Bronchial epithelial cell (primary cell): ENCODE data around the gene ABCB1. TPM values are rescaled to one million over a fixed set of nuclear protein-coding genes. Genes with fewer than 3 reads are reported as not detected.
"Not testable (repeated sequence)": the region's sequence is repeated elsewhere in the genome, so short reads cannot be mapped to it uniquely, and the experiment has no call there.

Source experiments
- DNase-seq: peaks from one replicate; pipeline ENCODE4 v3.0.0-alpha.2; 2010; ENCODE audit warnings: low read depth
- FAIRE-seq: peaks from 2 replicates; lab custom pipeline; 2011; peaks lifted over from hg19 to GRCh38; lab: Jason Lieb, UNC
- H3K27me3 ChIP-seq: 2 replicates; pipeline ENCODE4 v1.5.1; 2011; ENCODE audit warnings: low read length; ENCODE audit not compliant: control insufficient read depth, insufficient read depth
- H3K36me3 ChIP-seq: 2 replicates; pipeline ENCODE4 v1.5.1; 2011; ENCODE audit warnings: low read length; ENCODE audit not compliant: control insufficient read depth, insufficient read depth
- H3K4me3 ChIP-seq: 2 replicates; pipeline ENCODE4 v1.5.1; 2011; ENCODE audit warnings: mild to moderate bottlenecking, low read depth, low read length, control low read depth
- total RNA-seq: library from RNA; depleted of rRNA; stranded (reverse); fragments of >200 nt; gene quantifications from 2 replicates; pipeline ENCODE4 v1.2.1, GENCODE V29; 2014
- TF ChIP-seq, protein P1 (sequence below): IDR thresholded peaks from 2 replicates; pipeline ENCODE4 v1.5.1; 2011; ENCODE audit warnings: mild to moderate bottlenecking, moderate library complexity, low read length, control low read depth, inconsistent platforms; ENCODE audit not compliant: insufficient read depth, severe bottlenecking

ABCB1 gene
- total RNA-seq, 1 donor from 2014 or later: under 0.01 TPM

DNA sequence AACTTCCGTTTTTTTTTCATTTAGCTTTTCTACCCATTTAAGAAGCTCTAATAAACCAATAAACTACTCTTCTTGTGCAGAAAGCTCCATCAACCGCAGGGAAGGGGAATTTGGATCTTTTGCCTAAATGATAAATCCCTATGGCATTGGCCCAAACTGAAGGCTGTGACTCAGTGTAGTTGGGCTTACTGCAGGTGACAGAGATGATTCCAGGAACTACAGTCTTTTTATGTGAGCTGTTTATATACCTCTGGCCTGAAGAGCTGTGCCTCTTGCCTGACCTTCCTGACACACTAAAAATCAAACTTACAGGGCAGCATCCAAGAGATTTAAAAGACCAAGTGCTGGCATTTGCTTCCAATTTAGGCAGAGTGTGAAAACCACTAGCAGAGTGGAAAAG, 25.2 kb downstream of the ABCB1 start:
- DNase-seq: no peak
- H3K4me3 ChIP-seq: no peak overlapping the region
- FAIRE-seq: no peak
- no peaks in the 10 kb centered on the region for H3K27me3 ChIP-seq
- no peaks in the 10 kb centered on the region for H3K36me3 ChIP-seq
- TF ChIP-seq, protein P1, sequence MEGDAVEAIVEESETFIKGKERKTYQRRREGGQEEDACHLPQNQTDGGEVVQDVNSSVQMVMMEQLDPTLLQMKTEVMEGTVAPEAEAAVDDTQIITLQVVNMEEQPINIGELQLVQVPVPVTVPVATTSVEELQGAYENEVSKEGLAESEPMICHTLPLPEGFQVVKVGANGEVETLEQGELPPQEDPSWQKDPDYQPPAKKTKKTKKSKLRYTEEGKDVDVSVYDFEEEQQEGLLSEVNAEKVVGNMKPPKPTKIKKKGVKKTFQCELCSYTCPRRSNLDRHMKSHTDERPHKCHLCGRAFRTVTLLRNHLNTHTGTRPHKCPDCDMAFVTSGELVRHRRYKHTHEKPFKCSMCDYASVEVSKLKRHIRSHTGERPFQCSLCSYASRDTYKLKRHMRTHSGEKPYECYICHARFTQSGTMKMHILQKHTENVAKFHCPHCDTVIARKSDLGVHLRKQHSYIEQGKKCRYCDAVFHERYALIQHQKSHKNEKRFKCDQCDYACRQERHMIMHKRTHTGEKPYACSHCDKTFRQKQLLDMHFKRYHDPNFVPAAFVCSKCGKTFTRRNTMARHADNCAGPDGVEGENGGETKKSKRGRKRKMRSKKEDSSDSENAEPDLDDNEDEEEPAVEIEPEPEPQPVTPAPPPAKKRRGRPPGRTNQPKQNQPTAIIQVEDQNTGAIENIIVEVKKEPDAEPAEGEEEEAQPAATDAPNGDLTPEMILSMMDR: no peak

- TF ChIP-seq, protein P1: no peak
- Histone ChIP-seq H3K27me3 (no peaks in the 10 kb centered on the region), H3K4me3 (no peak overlapping the region), H3K36me3 (no peaks in the 10 kb centered on the region)
- DNase-seq (peak; percentile 85), FAIRE-seq (no peak)
These were observed 26.1 kb downstream of the ABCB1 start for GRCh38 chr7:87574630-87575029.

- not testable (repeated sequence) for H3K27me3 ChIP-seq, H3K36me3 ChIP-seq, FAIRE-seq, DNase-seq, H3K4me3 ChIP-seq
These were observed 28.2 kb downstream of the ABCB1 start for GRCh38 chr7:87572513-87572912.

- TF ChIP-seq, protein P1: no peak
- DNase-seq: peak; percentile 91
- FAIRE-seq: no peak
These were observed 30.5 kb downstream of the ABCB1 start for GRCh38 chr7:87570178-87570577.

DNA sequence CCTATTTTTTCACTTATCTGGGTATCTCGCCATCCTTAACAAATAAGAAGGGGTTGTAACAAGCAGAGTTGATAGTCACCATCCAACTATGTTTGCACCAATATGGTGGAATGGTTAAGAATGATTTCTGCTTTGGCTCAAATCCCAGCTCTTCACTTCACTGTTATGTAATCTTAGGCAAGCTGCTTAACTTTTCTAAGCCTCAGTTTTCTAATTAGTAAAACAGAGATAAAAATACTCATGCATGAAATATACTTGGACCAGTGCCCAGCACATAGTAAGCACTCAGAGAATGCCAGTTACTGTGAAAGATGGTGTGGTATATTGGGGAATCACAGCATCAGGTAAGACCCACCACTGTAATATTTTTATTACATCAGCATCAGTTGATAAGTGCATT, 33.6 kb downstream of the ABCB1 start:
- TF ChIP-seq, protein P1: no peak
- no peaks in the 10 kb centered on the region for H3K27me3 ChIP-seq
- DNase-seq: peak; percentile 12
- no peak for FAIRE-seq
- H3K36me3 ChIP-seq: no peaks in the 10 kb centered on the region
- no peak overlapping the region for H3K4me3 ChIP-seq

More at GRCh38 chr7:87570178-87570577, 30.5 kb downstream of the ABCB1 start:
- Histone ChIP-seq H3K4me3 (no peak overlapping the region), H3K36me3 (no peaks in the 10 kb centered on the region), H3K27me3 (no peaks in the 10 kb centered on the region)

GRCh38 chr7:87566311-87566900, 34.3 kb downstream of the ABCB1 start:
- Histone ChIP-seq H3K4me3 (no peak overlapping the region), H3K36me3 (no peaks in the 10 kb centered on the region), H3K27me3 (no peaks in the 10 kb centered on the region)
- TF ChIP-seq, protein P1: no peak
- DNase-seq (no peak), FAIRE-seq (no peak)
